OCI-LY1 (cell line): ENCODE data around the gene CCDC167.

ENCODE experiments used
- EZH2 ChIP-seq: fragments of 200-600 bp; sonication (generic), shearing (Covaris generic); IDR thresholded peaks from 2 replicates; pipeline ENCODE4 v1.8.0; 2017; ENCODE audit warnings: borderline replicate concordance, mixed run types, mild to moderate bottlenecking, antibody characterized with exemption, low read length, moderate library complexity, mixed read lengths
- TF ChIP-seq, protein P1 (sequence below): fragments of 200-600 bp; sonication (generic), shearing (Covaris generic); IDR thresholded peaks from 2 replicates; pipeline ENCODE4 v1.5.1; 2017; ENCODE audit warnings: mild to moderate bottlenecking, antibody characterized with exemption, low read length, moderate library complexity, mixed read lengths

GRCh38 chr6:37523412-37523811 lies 23.7 kb upstream of the CCDC167 start:
- TF ChIP-seq, protein P1, sequence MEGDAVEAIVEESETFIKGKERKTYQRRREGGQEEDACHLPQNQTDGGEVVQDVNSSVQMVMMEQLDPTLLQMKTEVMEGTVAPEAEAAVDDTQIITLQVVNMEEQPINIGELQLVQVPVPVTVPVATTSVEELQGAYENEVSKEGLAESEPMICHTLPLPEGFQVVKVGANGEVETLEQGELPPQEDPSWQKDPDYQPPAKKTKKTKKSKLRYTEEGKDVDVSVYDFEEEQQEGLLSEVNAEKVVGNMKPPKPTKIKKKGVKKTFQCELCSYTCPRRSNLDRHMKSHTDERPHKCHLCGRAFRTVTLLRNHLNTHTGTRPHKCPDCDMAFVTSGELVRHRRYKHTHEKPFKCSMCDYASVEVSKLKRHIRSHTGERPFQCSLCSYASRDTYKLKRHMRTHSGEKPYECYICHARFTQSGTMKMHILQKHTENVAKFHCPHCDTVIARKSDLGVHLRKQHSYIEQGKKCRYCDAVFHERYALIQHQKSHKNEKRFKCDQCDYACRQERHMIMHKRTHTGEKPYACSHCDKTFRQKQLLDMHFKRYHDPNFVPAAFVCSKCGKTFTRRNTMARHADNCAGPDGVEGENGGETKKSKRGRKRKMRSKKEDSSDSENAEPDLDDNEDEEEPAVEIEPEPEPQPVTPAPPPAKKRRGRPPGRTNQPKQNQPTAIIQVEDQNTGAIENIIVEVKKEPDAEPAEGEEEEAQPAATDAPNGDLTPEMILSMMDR = no peak
- TF ChIP-seq EZH2 = no peak
